NT2/D1 (cell line): ENCODE results near the gene SGTB.

ENCODE experiments used
- YY1 ChIP-seq: IDR thresholded peaks from 2 replicates; pipeline ENCODE4 v1.6.1; 2011; ENCODE audit not compliant: insufficient read length, insufficient read depth
- ZNF274 ChIP-seq: IDR thresholded peaks from 2 replicates; pipeline ENCODE4 v1.6.1; 2011; ENCODE audit warnings: mild to moderate bottlenecking, low read depth, low read length

- TF ChIP-seq YY1 (no peak), ZNF274 (no peak)
These were observed 97.8 kb downstream of the SGTB start, which contains the start of gene TRIM23 for GRCh38 chr5:65624025-65624570.
